CD4-positive, alpha-beta memory T cell (primary cell): ENCODE data around the gene CD68. TPM values are rescaled to one million over a fixed set of nuclear protein-coding genes. Genes with fewer than 3 reads are reported as not detected.

Experiments used
- CTCF ChIA-PET: fragments of 350-600 bp; sonication (Branson Sonifier 250); formaldehyde crosslinking; loops from one replicate; lab custom pipeline; 2021; ENCODE audit warnings: inconsistent platforms; ENCODE audit not compliant: partially characterized antibody; lab: Charles Lee
- POLR2A ChIA-PET: fragments of 350-600 bp; sonication (Branson Sonifier 250); formaldehyde crosslinking; loops from one replicate; lab custom pipeline; 2021; ENCODE audit not compliant: partially characterized antibody; lab: Charles Lee
- DNase-seq, 5 donors: peaks; one replicate each; pipeline versions ENCODE4 v3.0.0 to v3.0.0-alpha.2; 2020 to 2022; ENCODE audit warnings: mixed read lengths in 1 of 5
- H3K27ac ChIP-seq: one replicate; pipeline ENCODE4 v1.7.0; 2013; ENCODE audit warnings: low read depth, low read length
- H3K27me3 ChIP-seq: 2 replicates; pipeline ENCODE4 v1.7.0; 2013; ENCODE audit warnings: mild to moderate bottlenecking, low read length, moderate library complexity; ENCODE audit not compliant: insufficient read depth
- H3K36me3 ChIP-seq: 2 replicates; pipeline ENCODE4 v1.7.0; 2013; ENCODE audit warnings: mild to moderate bottlenecking, low read length, moderate library complexity; ENCODE audit not compliant: insufficient read depth
- H3K4me1 ChIP-seq: 2 replicates; pipeline ENCODE4 v1.7.0; 2013; ENCODE audit warnings: mild to moderate bottlenecking, low read length, moderate library complexity; ENCODE audit not compliant: insufficient read depth
- H3K4me3 ChIP-seq, 2 donors: one replicate each; pipeline ENCODE4 v1.7.0; 2013; ENCODE audit warnings: low read length in 2 of 2, mild to moderate bottlenecking in 1 of 2
- H3K9me3 ChIP-seq, 2 donors: one replicate each; pipeline ENCODE4 v1.7.0; 2013; ENCODE audit warnings: low read length in 2 of 2, control low read depth in 1 of 2; ENCODE audit not compliant: control insufficient read depth in 1 of 2
- H3K27ac Mint-ChIP-seq, 7 donors: one replicate each; pipeline ENCODE4 v1.8.0; 2020 to 2021; ENCODE audit warnings: mixed read lengths in 7 of 7, mild to moderate bottlenecking in 6 of 7, inconsistent platforms in 3 of 7, moderate library complexity in 3 of 7
- H3K27me3 Mint-ChIP-seq, 2 donors: one replicate each; pipeline ENCODE4 v1.8.0; 2020 to 2021; ENCODE audit warnings: mixed read lengths in 2 of 2
- H3K36me3 Mint-ChIP-seq, 2 donors: one replicate each; pipeline ENCODE4 v1.8.0; 2020 to 2021; ENCODE audit warnings: mixed read lengths in 2 of 2, inconsistent platforms in 1 of 2, mild to moderate bottlenecking in 1 of 2
- H3K4me1 Mint-ChIP-seq, 4 donors: one replicate each; pipeline ENCODE4 v1.8.0; 2020 to 2021; ENCODE audit warnings: mixed read lengths in 4 of 4, mild to moderate bottlenecking in 1 of 4
- H3K4me3 Mint-ChIP-seq, 8 donors: one replicate each; pipeline ENCODE4 v1.8.0; 2020 to 2021; ENCODE audit warnings: mixed read lengths in 8 of 8, mild to moderate bottlenecking in 7 of 8, moderate library complexity in 6 of 8, inconsistent platforms in 3 of 8
- H3K9me3 Mint-ChIP-seq, 8 donors: one replicate each; pipeline ENCODE4 v1.8.0; 2020 to 2021; ENCODE audit warnings: mixed read lengths in 8 of 8, mild to moderate bottlenecking in 5 of 8, inconsistent platforms in 3 of 8, moderate library complexity in 1 of 8
- intact Hi-C: fragments of 100-400 bp; cut with micrococcal nuclease; formaldehyde crosslinking; loops from one replicate; pipeline ENCODE4 v1.15.1; 2023
- polyA plus RNA-seq, 2 donors: library from polyadenylated mRNA; unstranded; fragments of 300-500 nt; fragmentation: Illumina TruSeq; gene quantifications; one replicate each; pipeline ENCODE4 v1.2.3, GENCODE V29; 2021
- total RNA-seq, 2 experiments: library from RNA; stranded (reverse); gene quantifications; one replicate each; pipeline ENCODE4 v1.2.3, GENCODE V29; 2021

Gene CD68
- total and polyA plus RNA-seq, 4 experiments from 2014 or later = 0.59 to 20.9 (median 19.8) TPM; not detected in 1

DNA sequence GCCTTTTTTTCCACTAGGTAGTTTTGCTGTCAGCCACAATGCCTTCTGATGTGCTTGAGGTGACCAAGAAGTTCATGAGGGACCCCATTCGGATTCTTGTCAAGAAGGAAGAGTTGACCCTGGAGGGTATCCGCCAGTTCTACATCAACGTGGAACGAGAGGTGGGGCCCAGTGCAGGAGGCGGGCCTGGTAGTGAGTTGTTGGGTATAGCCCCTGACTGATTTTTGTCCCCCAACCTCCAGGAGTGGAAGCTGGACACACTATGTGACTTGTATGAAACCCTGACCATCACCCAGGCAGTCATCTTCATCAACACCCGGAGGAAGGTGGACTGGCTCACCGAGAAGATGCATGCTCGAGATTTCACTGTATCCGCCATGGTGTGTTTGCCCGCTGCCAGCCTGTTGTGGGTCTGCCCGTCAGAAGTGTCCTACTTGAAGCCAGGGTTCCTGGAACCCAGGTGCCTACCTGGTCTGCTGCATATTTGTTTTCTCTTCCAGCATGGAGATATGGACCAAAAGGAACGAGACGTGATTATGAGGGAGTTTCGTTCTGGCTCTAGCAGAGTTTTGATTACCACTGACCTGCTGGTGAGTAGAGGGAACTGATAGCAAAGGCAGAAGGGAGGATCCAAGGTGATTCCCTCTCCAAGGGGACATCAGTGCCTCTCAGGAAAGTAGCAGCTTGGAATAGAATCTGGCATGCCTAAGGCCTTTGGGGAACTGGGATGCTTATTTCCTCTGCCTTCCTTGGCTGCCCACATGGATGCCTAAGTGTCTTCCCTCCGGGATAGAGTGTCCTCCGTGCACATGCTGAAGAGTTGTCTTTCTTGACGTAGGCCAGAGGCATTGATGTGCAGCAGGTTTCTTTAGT is 1.9 kb upstream of the CD68 start:
- intact Hi-C loops = no loop called here
- H3K4me1 Mint-ChIP-seq = peaks cover 36 to 92% (median 58%) of the 10 kb centered on the region in 4 donors
- H3K36me3 Mint-ChIP-seq = peaks cover 53 to 76% of the 10 kb centered on the region in 2 donors

DNA sequence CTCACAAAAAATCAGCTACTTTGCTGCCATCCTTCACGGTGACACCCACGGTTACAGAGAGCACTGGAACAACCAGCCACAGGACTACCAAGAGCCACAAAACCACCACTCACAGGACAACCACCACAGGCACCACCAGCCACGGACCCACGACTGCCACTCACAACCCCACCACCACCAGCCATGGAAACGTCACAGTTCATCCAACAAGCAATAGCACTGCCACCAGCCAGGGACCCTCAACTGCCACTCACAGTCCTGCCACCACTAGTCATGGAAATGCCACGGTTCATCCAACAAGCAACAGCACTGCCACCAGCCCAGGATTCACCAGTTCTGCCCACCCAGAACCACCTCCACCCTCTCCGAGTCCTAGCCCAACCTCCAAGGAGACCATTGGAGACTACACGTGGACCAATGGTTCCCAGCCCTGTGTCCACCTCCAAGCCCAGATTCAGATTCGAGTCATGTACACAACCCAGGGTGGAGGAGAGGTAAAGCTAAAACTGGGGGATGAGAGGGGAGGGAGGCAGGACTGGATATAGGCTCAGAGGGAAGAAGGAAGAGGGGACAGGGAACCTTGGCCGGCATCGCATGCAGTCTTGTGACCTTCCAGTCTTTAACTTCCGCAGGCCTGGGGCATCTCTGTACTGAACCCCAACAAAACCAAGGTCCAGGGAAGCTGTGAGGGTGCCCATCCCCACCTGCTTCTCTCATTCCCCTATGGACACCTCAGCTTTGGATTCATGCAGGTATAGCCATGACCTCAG is 581 bp downstream of the CD68 start:
- Mint-ChIP-seq H3K27me3 (no peaks in the 10 kb centered on the region), H3K4me1 (peaks cover 29 to 90% (median 62%) of the 10 kb centered on the region in 4 donors), H3K27ac (peak overlapping the region; percentile 69 to 98 (median 85)), H3K36me3 (peaks cover 42 to 68% of the 10 kb centered on the region in 2 donors), H3K9me3 (peaks cover 0 to 16% (median 0%) of the 10 kb centered on the region in 8 donors), H3K4me3 (peak overlapping the region in 3 of 8 donors; percentile 17 to 74 (median 51))
- intact Hi-C loops = no loop called here
- peaks cover 71% of the 10 kb centered on the region for H3K4me1 ChIP-seq
- H3K27me3 ChIP-seq = no peaks in the 10 kb centered on the region
- ChIA-PET POLR2A (interaction anchor here (0.7 to 2.9 kb wide), 14 partner anchors 8 to 251 kb away, joined by 3 to 25 read pairs (median 5); partner anchors contain the start of genes FXR2, NEURL4, POLR2A and SAT2), CTCF (interaction anchor here (1.1 to 2.1 kb wide), 3 partner anchors 9 to 21 kb away, joined by 4 to 8 read pairs (median 5); no protein-coding TSS in a partner anchor)
- peaks cover 42% of the 10 kb centered on the region for H3K36me3 ChIP-seq
- no peaks in the 10 kb centered on the region for H3K9me3 ChIP-seq
- DNase-seq = no peak
- H3K27ac ChIP-seq = peak overlapping the region; percentile 36
- no peak overlapping the region for H3K4me3 ChIP-seq

More for the DNA sequence above, 1.9 kb upstream of the CD68 start:
- Histone ChIP-seq H3K4me3 (no peak overlapping the region), H3K27ac (no peak overlapping the region), H3K4me1 (peaks cover 65% of the 10 kb centered on the region), H3K27me3 (no peaks in the 10 kb centered on the region), H3K36me3 (peaks cover 54% of the 10 kb centered on the region), H3K9me3 (no peaks in the 10 kb centered on the region)
- no peak for DNase-seq
- peak overlapping the region in 6 of 7 donors; percentile 52 to 98 (median 74) for H3K27ac Mint-ChIP-seq
- H3K4me3 Mint-ChIP-seq = peak overlapping the region in 3 of 8 donors; percentile 29 to 79 (median 31)
- CTCF ChIA-PET = interaction anchor here (1.7 kb wide), 1 partner anchor 12 kb away, joined by 4 read pairs; no protein-coding TSS in a partner anchor
- POLR2A ChIA-PET = interaction anchor here (1.0 to 8.5 kb wide), 2 partner anchors 110 kb away, joined by 3 to 97 read pairs; partner anchors contain the start of genes TP53 and WRAP53
- no peaks in the 10 kb centered on the region for H3K27me3 Mint-ChIP-seq
- peaks cover 0 to 26% (median 0%) of the 10 kb centered on the region in 8 donors for H3K9me3 Mint-ChIP-seq

DNA sequence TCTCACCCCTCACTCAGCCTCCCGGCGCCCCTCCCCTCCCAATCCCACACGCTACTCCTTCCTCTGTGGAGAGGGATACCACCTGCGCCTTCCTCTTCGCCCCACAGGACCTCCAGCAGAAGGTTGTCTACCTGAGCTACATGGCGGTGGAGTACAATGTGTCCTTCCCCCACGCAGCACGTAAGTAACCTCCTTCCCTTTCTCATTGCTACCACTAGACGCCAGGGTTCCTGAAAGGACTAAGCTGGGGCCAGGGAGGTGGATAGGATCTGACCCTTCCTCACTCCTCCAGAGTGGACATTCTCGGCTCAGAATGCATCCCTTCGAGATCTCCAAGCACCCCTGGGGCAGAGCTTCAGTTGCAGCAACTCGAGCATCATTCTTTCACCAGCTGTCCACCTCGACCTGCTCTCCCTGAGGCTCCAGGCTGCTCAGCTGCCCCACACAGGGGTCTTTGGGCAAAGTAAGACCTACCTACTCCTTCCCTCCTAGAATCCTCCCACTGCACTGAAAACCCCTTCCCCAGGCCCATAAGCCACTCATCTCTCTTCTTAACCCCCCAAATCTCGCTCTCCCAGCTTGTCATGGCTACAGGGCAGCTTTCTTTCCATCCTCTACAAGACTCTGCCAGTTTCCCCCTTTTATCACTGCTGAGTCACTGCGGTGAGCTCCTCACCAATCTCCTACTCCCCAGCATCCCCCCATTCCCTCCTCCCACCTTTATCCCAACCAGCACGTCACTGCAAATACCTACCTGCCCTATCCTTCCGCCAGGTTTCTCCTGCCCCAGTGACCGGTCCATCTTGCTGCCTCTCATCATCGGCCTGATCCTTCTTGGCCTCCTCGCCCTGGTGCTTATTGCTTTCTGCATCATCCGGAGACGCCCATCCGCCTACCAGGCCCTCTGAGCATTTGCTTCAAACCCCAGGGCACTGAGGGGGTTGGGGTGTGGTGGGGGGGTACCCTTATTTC is 1.5 kb downstream of the CD68 start:
- peaks cover 71% of the 10 kb centered on the region for H3K4me1 ChIP-seq
- Mint-ChIP-seq H3K4me1 (peaks cover 30 to 88% (median 59%) of the 10 kb centered on the region in 4 donors), H3K36me3 (peaks cover 33 to 60% of the 10 kb centered on the region in 2 donors), H3K27ac (peak overlapping the region in 6 of 7 donors; percentile 38 to 98 (median 82)), H3K27me3 (no peaks in the 10 kb centered on the region), H3K9me3 (peaks cover 0 to 14% (median 0%) of the 10 kb centered on the region in 8 donors), H3K4me3 (peak overlapping the region in 3 of 8 donors; percentile 46 to 57 (median 46))
- intact Hi-C loops = no loop called here
- ChIA-PET POLR2A (interaction anchor here (0.7 to 2.9 kb wide), 9 partner anchors 9 to 236 kb away, joined by 3 to 25 read pairs (median 5); partner anchors contain the start of genes FXR2, POLR2A, SENP3 and TP53), CTCF (interaction anchor here (1.1 to 2.1 kb wide), 3 partner anchors 8 to 21 kb away, joined by 4 to 8 read pairs (median 5); no protein-coding TSS in a partner anchor)
- no peak overlapping the region for H3K27ac ChIP-seq
- H3K27me3 ChIP-seq = no peaks in the 10 kb centered on the region
- H3K9me3 ChIP-seq = no peaks in the 10 kb centered on the region
- no peak overlapping the region for H3K4me3 ChIP-seq
- peak in 1 of 5 donors; percentile 15 for DNase-seq
- peaks cover 34% of the 10 kb centered on the region for H3K36me3 ChIP-seq

DNA sequence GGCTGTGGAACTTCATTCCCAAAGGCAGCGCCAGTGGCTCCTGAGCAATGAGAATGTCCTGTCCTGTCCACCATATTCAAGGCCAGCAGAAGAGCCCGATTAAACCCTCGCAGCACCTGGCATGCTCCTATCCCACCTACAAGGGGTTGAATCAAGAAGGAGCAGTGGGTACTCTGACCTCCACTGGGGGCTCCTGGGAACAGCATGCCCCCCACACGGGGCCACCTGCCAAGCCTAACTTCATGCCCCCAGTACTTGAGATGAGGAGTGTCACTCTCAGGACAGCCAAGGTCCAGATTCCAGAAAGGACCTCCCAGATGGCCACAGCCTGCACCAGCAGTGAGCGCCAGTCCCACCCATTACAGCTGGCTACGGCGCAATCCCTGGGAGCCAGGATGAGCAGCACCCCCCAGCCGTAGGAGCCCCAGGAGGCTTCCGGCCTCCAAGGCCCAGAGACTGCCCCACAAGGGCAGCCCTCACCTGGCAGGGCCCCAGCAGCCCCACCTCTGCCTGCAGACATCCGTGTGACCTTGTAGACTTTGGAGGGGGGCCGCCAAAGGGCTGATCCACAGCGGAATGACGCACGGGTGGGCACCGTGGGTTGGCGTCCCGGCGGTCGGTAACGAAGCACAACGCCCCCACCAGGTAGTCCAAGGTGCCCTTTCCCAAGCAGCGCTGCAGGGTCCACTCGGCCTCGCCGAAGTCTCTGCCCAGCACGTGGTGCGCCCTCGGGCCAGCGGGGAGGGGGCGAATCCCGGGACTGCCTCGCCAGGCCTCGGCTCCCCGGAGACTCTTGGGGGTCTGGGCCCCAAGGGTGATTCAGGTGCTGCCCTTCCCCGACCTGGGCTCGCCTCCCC is 3.2 kb downstream of the CD68 start:
- CTCF ChIA-PET = interaction anchor here (2.5 to 3.2 kb wide), 3 partner anchors 8 to 147 kb away, joined by 12 to 22 read pairs (median 19); partner anchors contain the start of genes TMEM102, TP53 and WRAP53
- Mint-ChIP-seq H3K27ac (peak overlapping the region in 6 of 7 donors; percentile 29 to 100 (median 68)), H3K36me3 (peaks cover 17 to 49% of the 10 kb centered on the region in 2 donors), H3K4me1 (peaks cover 23 to 73% (median 49%) of the 10 kb centered on the region in 4 donors), H3K27me3 (no peaks in the 10 kb centered on the region), H3K4me3 (peak overlapping the region; percentile 3 to 100 (median 33)), H3K9me3 (peaks cover 0 to 11% (median 0%) of the 10 kb centered on the region in 8 donors)
- Histone ChIP-seq H3K4me3 (peak overlapping the region in 1 of 2 donors; percentile 92), H3K27ac (peak overlapping the region; percentile 97), H3K4me1 (peaks cover 55% of the 10 kb centered on the region), H3K27me3 (no peaks in the 10 kb centered on the region), H3K36me3 (peaks cover 28% of the 10 kb centered on the region), H3K9me3 (no peaks in the 10 kb centered on the region)
- DNase-seq = no peak
- intact Hi-C loops = loop anchor here (1.0 kb wide), 4 partner anchors 10 to 275 kb away; partner anchors contain the start of genes EIF5A and SENP3
- POLR2A ChIA-PET = interaction anchor here (0.8 to 9.5 kb wide), 25 partner anchors 10 to 536 kb away, joined by 3 to 220 read pairs (median 6); partner anchors contain the start of genes ACADVL, ACAP1, CTDNEP1 and DLG4

DNA sequence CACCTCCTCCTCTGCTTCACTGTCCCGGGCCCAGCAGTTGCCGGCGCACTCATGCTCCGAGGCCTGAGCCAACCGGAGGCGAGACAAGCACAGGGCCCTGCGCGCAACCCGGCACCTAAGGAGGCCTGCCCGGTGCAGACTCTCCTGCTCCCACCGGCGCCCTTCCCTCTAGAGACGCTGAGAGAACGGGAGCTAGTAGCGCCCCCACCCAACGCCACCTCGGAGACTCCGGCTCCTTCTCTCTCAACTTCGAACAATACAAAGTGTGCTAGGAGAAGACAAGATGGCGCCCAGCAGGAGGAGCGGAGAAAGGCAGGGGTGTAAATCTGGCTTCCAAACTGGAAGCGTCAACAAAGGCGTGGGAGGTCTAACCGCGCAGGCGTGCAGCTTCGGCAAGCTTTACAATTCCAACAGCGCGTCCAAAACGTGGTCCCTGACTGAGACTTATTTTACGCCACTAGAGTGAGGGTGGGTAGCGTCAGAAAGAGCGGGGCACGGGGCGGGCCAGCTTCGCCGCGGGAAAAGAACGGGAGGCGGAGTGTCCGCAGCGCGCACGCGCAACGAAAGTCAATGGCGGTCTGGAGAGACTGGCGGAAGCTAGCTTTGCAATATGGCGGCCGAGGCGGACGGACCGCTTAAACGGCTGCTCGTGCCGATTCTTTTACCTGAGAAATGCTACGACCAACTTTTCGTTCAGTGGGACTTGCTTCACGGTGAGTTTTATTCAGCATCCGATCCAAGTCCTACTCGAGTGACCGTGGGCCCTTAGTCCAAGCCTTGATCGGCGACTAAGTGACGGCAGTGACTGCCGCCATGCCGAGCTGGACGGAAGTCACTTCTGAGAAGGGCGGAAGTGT is 4.0 kb downstream of the CD68 start, which contains the start of gene MPDU1:
Gene MPDU1 (plus strand): TSS at position 600 of the 857 bp plus-strand sequence. CDS start 11 bp downstream, at position 611.
- Histone ChIP-seq H3K27ac (peak within 1 kb of the TSS; percentile 97), H3K4me3 (peak within 1 kb of the TSS; percentile 91 to 92), H3K4me1 (peaks cover 50% of the 10 kb centered on the region), H3K36me3 (peaks cover 22% of the 10 kb centered on the region), H3K9me3 (no peaks in the 10 kb centered on the region), H3K27me3 (no peaks in the 10 kb centered on the region)
- H3K27ac Mint-ChIP-seq = peak within 1 kb of the TSS; percentile 99 to 100 (median 100)
- intact Hi-C loops = loop anchor here (1.0 kb wide), 5 partner anchors 11 to 276 kb away; partner anchors contain the start of genes EIF5A, FXR2 and SENP3
- POLR2A ChIA-PET = interaction anchor here (0.6 to 9.5 kb wide), 42 partner anchors 11 to 581 kb away, joined by 3 to 220 read pairs (median 4); partner anchors contain the start of genes ACADVL, ACAP1, ATP1B2 and CHRNB1
- CTCF ChIA-PET = interaction anchor here (0.6 to 3.2 kb wide), 8 partner anchors 9 to 228 kb away, joined by 3 to 22 read pairs (median 8); partner anchors contain the start of genes TMEM102, TMEM95, TP53 and WRAP53
- H3K27me3 Mint-ChIP-seq = no peaks in the 10 kb centered on the region
- DNase-seq = peak; percentile 95 to 97 (median 97)
- H3K36me3 Mint-ChIP-seq = peaks cover 9 to 48% of the 10 kb centered on the region in 2 donors
- H3K4me3 Mint-ChIP-seq = peak within 1 kb of the TSS; percentile 99 to 100 (median 100)
- H3K4me1 Mint-ChIP-seq = peaks cover 20 to 65% (median 43%) of the 10 kb centered on the region in 4 donors
- H3K9me3 Mint-ChIP-seq = peaks cover 0 to 11% (median 0%) of the 10 kb centered on the region in 8 donors
